Activated naive CD8-positive, alpha-beta T cell treated with anti-CD3 and anti-CD28 coated beads for 36 hours (primary cell): Measurements from ENCODE around the gene PKN3. TPM values are rescaled to one million over a fixed set of nuclear protein-coding genes. Genes with fewer than 3 reads are reported as not detected.
A peak's percentile ranks its signal among the peaks of the same experiment; 100 is the strongest.
"Not testable (repeated sequence)": the region's sequence is repeated elsewhere in the genome, so short reads cannot be mapped to it uniquely, and the experiment has no call there.

ENCODE experiments used
- DNase-seq: peaks from one replicate; pipeline ENCODE4 v3.0.0; 2021
- H3K27ac Mint-ChIP-seq: one replicate; pipeline ENCODE4 v1.8.0; 2022; ENCODE audit warnings: mild to moderate bottlenecking, moderate library complexity, mixed read lengths
- H3K27me3 Mint-ChIP-seq: one replicate; pipeline ENCODE4 v1.8.0; 2022; ENCODE audit warnings: mild to moderate bottlenecking, mixed read lengths
- H3K36me3 Mint-ChIP-seq: one replicate; pipeline ENCODE4 v1.8.0; 2021; ENCODE audit warnings: mild to moderate bottlenecking, mixed read lengths
- H3K4me1 Mint-ChIP-seq: one replicate; pipeline ENCODE4 v1.8.0; 2021; ENCODE audit warnings: mixed read lengths
- H3K4me3 Mint-ChIP-seq: one replicate; pipeline ENCODE4 v1.8.0; 2022; ENCODE audit warnings: mild to moderate bottlenecking, moderate library complexity, mixed read lengths
- H3K9me3 Mint-ChIP-seq: one replicate; pipeline ENCODE4 v1.8.0; 2022; ENCODE audit warnings: mixed read lengths
- total RNA-seq, 2 experiments: library from RNA; stranded (reverse); gene quantifications; one replicate each; pipeline ENCODE4 v1.2.3, GENCODE V29; 2021

PKN3 gene
- total RNA-seq: 1 to 10 TPM; 7.2 to 7.8 TPM

- Mint-ChIP-seq H3K36me3 (peaks cover under 1% of the 10 kb centered on the region), H3K27ac (peak within 1 kb of the TSS; percentile 68), H3K4me3 (peak within 1 kb of the TSS; percentile 82)
Measured at GRCh38 chr9:128702445-128702948, at the start of gene PKN3. Gene PKN3 (plus strand): TSS chr9:128702503. CDS start chr9:128702916, 413 bp downstream.

DNA sequence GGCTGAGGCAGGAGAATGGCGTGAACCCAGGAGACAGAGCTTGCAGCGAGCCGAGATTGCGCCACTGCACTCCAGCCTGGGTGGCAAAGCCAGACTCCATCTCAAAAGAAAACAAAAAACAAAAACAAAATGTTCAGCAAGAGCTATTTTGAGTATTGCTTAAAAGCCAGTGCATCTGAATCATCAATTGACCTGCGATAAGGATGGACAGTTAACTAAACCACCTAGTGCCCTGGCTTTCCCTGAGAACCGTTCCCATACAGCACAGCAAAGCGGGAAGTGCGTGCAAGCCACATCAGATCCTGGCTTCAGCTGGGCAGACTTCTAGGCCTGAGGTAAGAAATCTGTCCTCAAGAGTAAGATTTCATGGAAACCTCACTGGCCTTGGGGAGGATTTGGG is 48.4 kb upstream of the PKN3 start:
- Mint-ChIP-seq H3K36me3 (peaks cover 8% of the 10 kb centered on the region), H3K4me3 (no peak overlapping the region), H3K9me3 (no peaks in the 10 kb centered on the region), H3K4me1 (peaks cover 5% of the 10 kb centered on the region), H3K27me3 (no peaks in the 10 kb centered on the region), H3K27ac (no peak overlapping the region)
- DNase-seq: no peak

More at GRCh38 chr9:128702445-128702948, at the start of gene PKN3:
- peak; percentile 90 for DNase-seq
- H3K27me3 Mint-ChIP-seq: no peaks in the 10 kb centered on the region
- H3K9me3 Mint-ChIP-seq: no peaks in the 10 kb centered on the region
- peaks cover 10% of the 10 kb centered on the region for H3K4me1 Mint-ChIP-seq

DNA sequence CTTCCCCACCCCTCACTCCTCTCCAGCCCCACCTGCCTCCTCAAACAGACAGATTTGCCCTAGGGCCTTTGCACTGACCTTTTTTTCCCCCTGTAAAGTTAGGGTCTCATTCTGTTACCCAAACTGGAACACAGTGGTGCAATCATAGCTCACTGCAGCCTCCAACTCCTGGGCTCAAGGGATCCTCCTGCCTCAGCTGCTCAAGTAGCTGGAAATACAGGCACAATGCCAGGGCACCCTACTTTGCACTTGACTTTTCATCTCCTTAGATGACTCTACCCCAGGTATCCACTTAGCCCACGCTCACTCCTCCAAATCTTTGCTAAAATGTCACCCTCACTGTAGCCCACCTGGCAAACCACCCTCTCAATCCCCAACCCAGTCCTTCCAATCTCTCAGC is 47.8 kb upstream of the PKN3 start:
- Mint-ChIP-seq H3K9me3 (no peaks in the 10 kb centered on the region), H3K4me1 (peaks cover 5% of the 10 kb centered on the region), H3K27me3 (no peaks in the 10 kb centered on the region), H3K36me3 (peaks cover 8% of the 10 kb centered on the region), H3K4me3 (peak overlapping the region; percentile 11), H3K27ac (no peak overlapping the region)
- no peak for DNase-seq

DNA sequence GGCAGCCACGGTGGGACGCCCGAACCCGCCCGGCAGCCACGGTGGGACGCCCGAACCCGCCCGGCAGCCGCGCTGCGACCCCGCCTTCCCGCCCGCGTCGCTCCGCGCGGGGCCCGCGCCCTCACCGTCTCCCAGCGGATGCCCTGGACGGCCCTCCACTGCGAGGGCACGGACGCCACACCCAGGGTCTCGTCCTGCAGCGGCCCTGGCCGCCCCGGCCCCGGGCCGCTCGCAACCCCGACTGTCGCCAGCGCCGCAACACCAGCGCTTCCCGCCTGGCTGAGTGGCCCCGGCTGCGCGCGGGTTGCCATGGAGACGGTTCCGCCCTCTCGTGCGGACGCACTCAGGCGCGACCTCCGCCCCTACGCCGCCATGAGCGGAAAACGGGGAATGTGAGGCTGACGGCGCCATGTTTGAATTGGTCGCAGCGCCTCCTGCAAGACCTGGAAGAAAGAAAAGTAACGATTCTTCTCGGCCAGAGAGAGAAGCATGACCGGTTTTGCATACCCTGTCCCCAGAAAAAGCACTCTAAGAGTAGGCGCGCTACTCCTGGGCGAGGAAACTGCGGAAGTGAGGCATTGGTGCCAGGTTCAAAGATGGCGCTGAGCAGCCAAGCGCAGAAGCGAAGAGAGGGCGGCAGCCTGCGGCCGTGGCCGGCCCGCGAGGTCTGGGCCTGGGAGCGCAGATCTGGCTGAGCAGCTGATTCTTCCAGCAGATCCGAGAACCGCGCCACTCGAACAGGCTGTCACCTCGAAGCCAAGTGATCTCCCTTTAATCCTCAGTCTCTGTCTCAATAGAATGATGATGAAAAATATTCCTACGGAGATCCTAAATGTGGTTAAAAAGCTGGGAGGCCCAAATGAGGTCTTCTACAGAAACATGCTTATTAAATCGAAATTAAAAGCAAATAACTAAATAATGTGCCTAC is 45.6 kb upstream of the PKN3 start, which contains the start of gene DYNC2I2:
Gene DYNC2I2, minus strand, starts transcription at position 432 of the 928 bp plus-strand sequence. Its CDS starts 121 bp downstream, at position 311.
- H3K27me3 Mint-ChIP-seq: no peaks in the 10 kb centered on the region
- H3K9me3 Mint-ChIP-seq: no peaks in the 10 kb centered on the region
- H3K4me3 Mint-ChIP-seq: peak within 1 kb of the TSS; percentile 91

GRCh38 chr9:128657344-128657704 is 45.0 kb upstream of the PKN3 start:
- peaks cover 5% of the 10 kb centered on the region for H3K4me1 Mint-ChIP-seq
- peaks cover 8% of the 10 kb centered on the region for H3K36me3 Mint-ChIP-seq
- no peak for DNase-seq
- peak overlapping the region; percentile 91 for H3K4me3 Mint-ChIP-seq
- H3K9me3 Mint-ChIP-seq: no peaks in the 10 kb centered on the region
- H3K27ac Mint-ChIP-seq: peak overlapping the region; percentile 100
- H3K27me3 Mint-ChIP-seq: no peaks in the 10 kb centered on the region

More for the DNA sequence above, 45.6 kb upstream of the PKN3 start, which contains the start of gene DYNC2I2:
- Mint-ChIP-seq H3K4me1 (peaks cover 5% of the 10 kb centered on the region), H3K27ac (peak within 1 kb of the TSS; percentile 100), H3K36me3 (peaks cover 8% of the 10 kb centered on the region)
- DNase-seq: peak; percentile 97

DNA sequence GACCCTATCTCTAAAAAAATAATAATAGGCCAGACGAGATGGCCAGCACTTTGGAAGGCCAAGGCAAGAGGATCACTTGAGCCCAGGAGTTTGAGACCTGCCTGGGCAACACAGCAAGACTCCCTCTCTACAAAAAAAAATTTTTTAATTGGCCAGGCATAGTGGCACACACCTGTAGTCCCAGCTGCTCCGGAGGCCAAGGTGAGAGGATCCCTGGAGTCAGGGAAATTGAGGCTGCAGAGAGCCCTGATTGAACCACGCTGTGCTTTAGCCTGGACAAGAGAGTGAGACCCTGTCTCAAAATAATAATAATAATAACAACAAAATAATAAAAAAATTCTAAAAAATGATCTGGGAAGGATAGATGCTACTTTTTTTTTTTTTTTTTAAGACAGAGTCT is 44.5 kb upstream of the PKN3 start:
- Mint-ChIP-seq H3K27me3 (no peaks in the 10 kb centered on the region), H3K4me1 (peaks cover 5% of the 10 kb centered on the region), H3K9me3 (no peaks in the 10 kb centered on the region), H3K36me3 (peaks cover 8% of the 10 kb centered on the region), H3K27ac (no peak overlapping the region), H3K4me3 (no peak overlapping the region)
- DNase-seq: no peak

DNA sequence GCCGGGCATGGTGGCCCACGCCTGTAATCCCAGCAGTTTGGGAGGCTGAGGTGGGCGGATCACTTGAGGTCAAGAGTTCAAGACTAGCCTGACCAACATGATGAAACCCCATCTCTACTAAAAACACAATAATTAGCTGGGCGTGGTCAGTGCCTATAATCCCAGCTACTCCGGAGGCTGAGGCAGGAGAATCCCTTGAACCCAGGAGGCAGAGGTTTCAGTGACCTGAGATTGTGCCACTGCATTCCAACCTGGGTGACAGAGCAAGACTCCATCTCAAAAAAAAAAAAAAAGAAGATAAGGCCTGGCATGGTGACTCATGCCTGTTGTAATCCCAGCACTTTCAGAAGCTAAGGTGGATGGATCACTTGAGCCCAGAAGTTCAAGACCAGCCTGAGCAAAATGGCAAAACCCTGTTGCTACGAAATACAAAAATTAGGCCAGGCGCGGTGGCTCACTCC is 35.8 kb upstream of the PKN3 start:
- not testable (repeated sequence) for DNase-seq, H3K27ac Mint-ChIP-seq, H3K27me3 Mint-ChIP-seq, H3K4me3 Mint-ChIP-seq, H3K4me1 Mint-ChIP-seq, H3K36me3 Mint-ChIP-seq, H3K9me3 Mint-ChIP-seq

DNA sequence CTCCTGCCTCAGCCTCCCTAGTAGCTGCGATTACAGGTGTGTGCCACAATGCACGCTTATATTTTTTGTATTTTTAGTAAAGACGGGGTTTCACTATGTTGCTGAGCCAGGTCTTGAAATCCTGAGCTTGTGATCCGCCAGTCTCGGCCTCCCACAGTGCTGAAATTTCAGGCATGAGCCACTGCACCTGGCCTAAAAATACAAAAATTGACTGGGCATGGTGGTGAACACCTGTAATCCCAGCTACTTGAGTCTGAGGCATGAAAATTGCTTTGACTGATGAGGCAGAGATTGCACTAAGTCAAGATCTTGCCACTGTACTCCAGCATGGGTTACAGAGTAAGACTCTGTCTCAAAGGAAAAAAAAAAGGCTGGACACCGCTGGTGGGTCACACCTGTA is 32.5 kb upstream of the PKN3 start:
- Mint-ChIP-seq H3K36me3 (no peaks in the 10 kb centered on the region), H3K27ac (no peak overlapping the region), H3K4me3 (no peak overlapping the region)

DNA sequence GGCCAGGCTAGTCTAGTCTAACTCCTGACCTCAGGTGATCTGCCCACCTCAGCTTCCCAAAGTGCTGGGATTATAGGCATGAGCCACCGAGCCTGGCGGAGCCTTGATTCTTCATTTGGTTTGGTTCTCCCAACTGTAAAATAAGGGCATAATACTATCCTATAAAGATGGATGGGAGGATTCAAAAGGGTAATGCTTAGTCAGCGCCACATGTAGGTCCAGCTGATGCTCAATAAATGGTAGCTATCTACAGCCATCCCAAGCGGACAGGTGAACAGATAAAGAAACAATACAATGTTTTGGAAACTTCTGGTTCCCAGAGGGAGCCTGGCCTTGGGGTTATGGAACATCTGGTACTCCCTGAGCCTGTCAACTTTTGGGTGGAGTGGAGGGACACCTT is 26.9 kb upstream of the PKN3 start:
- H3K4me3 Mint-ChIP-seq: no peak overlapping the region
- no peaks in the 10 kb centered on the region for H3K4me1 Mint-ChIP-seq
- no peaks in the 10 kb centered on the region for H3K27me3 Mint-ChIP-seq
- no peak for DNase-seq
- H3K27ac Mint-ChIP-seq: no peak overlapping the region
- H3K36me3 Mint-ChIP-seq: peaks cover 7% of the 10 kb centered on the region
- H3K9me3 Mint-ChIP-seq: no peaks in the 10 kb centered on the region

More for the DNA sequence above, 32.5 kb upstream of the PKN3 start:
- no peaks in the 10 kb centered on the region for H3K9me3 Mint-ChIP-seq
- no peak for DNase-seq
- no peaks in the 10 kb centered on the region for H3K27me3 Mint-ChIP-seq
- H3K4me1 Mint-ChIP-seq: no peaks in the 10 kb centered on the region

DNA sequence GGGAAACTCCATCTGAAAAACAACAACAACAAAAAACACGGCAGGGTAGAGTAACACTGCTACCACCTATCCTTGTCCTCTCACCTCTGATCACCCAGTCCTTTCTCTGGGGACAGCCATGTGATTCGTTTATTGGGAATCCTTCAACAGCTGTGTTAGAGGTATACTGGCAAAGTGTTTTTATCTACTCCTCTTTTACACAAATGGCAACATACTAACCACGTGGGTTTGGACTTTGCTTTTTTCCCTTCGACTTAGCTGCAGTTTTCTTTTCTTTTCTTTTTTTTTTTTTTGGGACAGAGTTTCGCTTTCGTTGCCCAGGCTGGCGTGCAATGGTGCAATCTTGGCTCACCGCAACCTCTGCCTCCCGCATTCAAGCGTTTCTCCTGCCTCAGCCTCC is 24.5 kb upstream of the PKN3 start:
- no peak for DNase-seq
- Mint-ChIP-seq H3K4me1 (peaks cover 2% of the 10 kb centered on the region), H3K9me3 (no peaks in the 10 kb centered on the region)

GRCh38 chr9:128683340-128684064 is 18.8 kb upstream of the PKN3 start:
- peaks cover 27% of the 10 kb centered on the region for H3K36me3 Mint-ChIP-seq
- H3K4me1 Mint-ChIP-seq: peaks cover 44% of the 10 kb centered on the region
- H3K27ac Mint-ChIP-seq: peak overlapping the region; percentile 96

More for the DNA sequence above, 24.5 kb upstream of the PKN3 start:
- no peak overlapping the region for H3K27ac Mint-ChIP-seq
- H3K4me3 Mint-ChIP-seq: no peak overlapping the region
- no peaks in the 10 kb centered on the region for H3K27me3 Mint-ChIP-seq
- H3K36me3 Mint-ChIP-seq: peaks cover 16% of the 10 kb centered on the region

DNA sequence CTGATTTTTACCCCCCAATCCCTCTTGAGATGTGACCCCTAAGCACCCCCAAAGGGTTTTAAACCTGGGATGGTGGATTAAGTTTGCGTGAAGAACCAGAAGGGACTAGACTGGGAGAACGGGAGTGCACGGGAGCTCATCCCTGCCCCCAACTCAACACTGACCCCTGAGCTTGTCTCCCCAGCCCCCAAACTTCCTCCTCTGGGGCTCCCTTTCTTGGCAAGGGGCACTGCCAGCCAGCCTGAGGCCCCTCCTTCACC is 18.3 kb upstream of the PKN3 start:
- H3K36me3 Mint-ChIP-seq: peaks cover 27% of the 10 kb centered on the region
- H3K4me3 Mint-ChIP-seq: peak overlapping the region; percentile 97
- DNase-seq: no peak
- H3K27me3 Mint-ChIP-seq: no peaks in the 10 kb centered on the region
- H3K27ac Mint-ChIP-seq: peak overlapping the region; percentile 96
- no peaks in the 10 kb centered on the region for H3K9me3 Mint-ChIP-seq
- H3K4me1 Mint-ChIP-seq: peaks cover 44% of the 10 kb centered on the region

More at GRCh38 chr9:128683340-128684064, 18.8 kb upstream of the PKN3 start:
- Mint-ChIP-seq H3K4me3 (peak overlapping the region; percentile 97), H3K27me3 (no peaks in the 10 kb centered on the region), H3K9me3 (no peaks in the 10 kb centered on the region)
- peak; percentile 59 for DNase-seq

GRCh38 chr9:128684325-128685199 is 17.7 kb upstream of the PKN3 start:
- peak overlapping the region; percentile 96 for H3K27ac Mint-ChIP-seq
- H3K36me3 Mint-ChIP-seq: peaks cover 27% of the 10 kb centered on the region
- H3K27me3 Mint-ChIP-seq: no peaks in the 10 kb centered on the region
- peak; percentile 83 for DNase-seq
- peaks cover 44% of the 10 kb centered on the region for H3K4me1 Mint-ChIP-seq
- H3K4me3 Mint-ChIP-seq: peak overlapping the region; percentile 97
- no peaks in the 10 kb centered on the region for H3K9me3 Mint-ChIP-seq

GRCh38 chr9:128685636-128686489 is 16.4 kb upstream of the PKN3 start:
- peak; percentile 34 for DNase-seq
- Mint-ChIP-seq H3K36me3 (peaks cover 33% of the 10 kb centered on the region), H3K27me3 (peaks cover 4% of the 10 kb centered on the region), H3K9me3 (no peaks in the 10 kb centered on the region), H3K27ac (peak overlapping the region; percentile 96), H3K4me1 (peaks cover 44% of the 10 kb centered on the region), H3K4me3 (peak overlapping the region; percentile 97)
